Measurements from ENCODE around the gene LZTS2. TPM values are rescaled to one million over a fixed set of nuclear protein-coding genes. Genes with fewer than 3 reads are reported as not detected.
A peak's percentile ranks its signal among the peaks of the same experiment; 100 is the strongest.

The LZTS2 gene
- total and polyA plus RNA-seq, 2 of the 8 experiments (the other 6 are each of a cell fraction or from before 2014, with no cell fraction given): 75.7 to 99.5 TPM

DNA sequence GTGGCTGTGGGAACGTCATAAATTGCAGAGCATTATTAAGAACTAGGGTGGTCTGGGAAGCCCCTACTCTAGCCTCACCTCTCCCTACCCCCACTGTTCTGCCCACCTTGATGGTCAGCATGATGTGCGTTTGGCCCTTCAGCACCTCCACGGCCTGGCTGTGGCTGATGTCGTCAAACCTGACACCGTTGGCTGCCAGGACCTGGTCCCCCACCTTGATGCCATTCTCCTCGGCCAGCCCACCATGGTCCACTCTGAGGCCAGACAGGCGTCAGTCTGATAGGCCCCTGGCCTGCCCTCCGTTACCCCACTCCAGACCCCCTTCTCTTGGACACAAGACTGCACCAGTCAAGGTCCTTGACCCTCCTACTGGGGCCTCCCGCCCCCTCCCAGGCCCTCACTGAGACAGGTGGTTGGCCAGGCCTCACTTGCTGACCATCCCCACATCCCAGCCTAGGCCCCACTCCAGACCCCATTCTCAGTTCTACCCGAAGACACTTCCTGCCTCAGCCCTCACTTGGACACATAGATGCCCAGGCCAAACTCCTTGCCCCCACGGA is 22.2 kb downstream of the LZTS2 start:
- ChIA-PET CTCF (ENCODE audit: partially characterized antibody) (interaction anchor here (0.6 to 51.8 kb wide), 4 partner anchors 10 to 1574 kb away, joined by 3 to 2176 read pairs (median 84); partner anchors contain the start of gene KAZALD1), POLR2A (ENCODE audit: partially characterized antibody) (no interaction called here)
- H3K56ac ChIP-seq (replicated peaks; ENCODE audit: insufficient read length, low read depth, low read length): no peak overlapping the region
- H2AK5ac ChIP-seq (ENCODE audit: low read depth, low read length): no peak overlapping the region
- H3K18ac ChIP-seq (ENCODE audit: extremely low read depth, low read length): no peak overlapping the region
- no peak overlapping the region for H3K4ac ChIP-seq (replicated peaks; ENCODE audit: insufficient read length, low read depth, low read length)
- H3K4me2 ChIP-seq (ENCODE audit: insufficient read depth in 1 of 2, low read depth in 2 of 2, low read length in 2 of 2): no peak overlapping the region
- H3K27me3 ChIP-seq (replicated peaks in 1 of 4; ENCODE audit: control insufficient read depth in 3 of 4, extremely low read depth in 1 of 4, insufficient read depth in 3 of 4, low read length in 3 of 4): peaks cover 13 to 31% (median 26%) of the 10 kb centered on the region in 4 experiments
- H2BK5ac ChIP-seq (ENCODE audit: low read depth, low read length): no peak overlapping the region
- H3K23me2 ChIP-seq (ENCODE audit: low read depth, low read length): peaks cover 11% of the 10 kb centered on the region; the same call in 1 of the 2 replicates
- H3K36me3 ChIP-seq (ENCODE audit: control insufficient read depth in 2 of 4, insufficient read depth in 4 of 4, low read length in 3 of 4): no peaks in the 10 kb centered on the region
- no peak overlapping the region for H3K4me3 ChIP-seq (ENCODE audit: extremely low read depth in 1 of 4, insufficient read depth in 2 of 4, low read depth in 3 of 4, low read length in 4 of 4)
- no peak overlapping the region for H2BK12ac ChIP-seq (ENCODE audit: low read depth, low read length)
- H4K5ac ChIP-seq (ENCODE audit: insufficient read length, low read depth, low read length): no peak overlapping the region
- no peak for FAIRE-seq
- DNase-seq (ENCODE audit: low read depth in 1 of 2, low spot score in 2 of 2): no peak
- no peak overlapping the region for H2BK120ac ChIP-seq (replicated peaks; ENCODE audit: low read depth, low read length)
- H2BK15ac ChIP-seq (ENCODE audit: low read length): no peak overlapping the region
- H3K4me1 ChIP-seq (replicated peaks in 1 of 4; ENCODE audit: control insufficient read depth in 3 of 4, insufficient read depth in 4 of 4, low read length in 3 of 4): peaks cover 0 to 10% (median 5%) of the 10 kb centered on the region in 4 experiments; a peak in 4 of 7 replicates
- no peaks in the 10 kb centered on the region for H3K79me1 ChIP-seq (ENCODE audit: low read depth, low read length)
- 90% methylated on average over 10 of the region's 11 CpGs; no CpG with 5 or more reads in 1 of the 2 experiments for WGBS, 2 experiments (ENCODE audit: extremely low coverage in 1 of 2, insufficient coverage in 1 of 2, insufficient read length in 1 of 2, insufficient replicate concordance in 2 of 2, low coverage in 1 of 2, low lambda C conversion rate in 2 of 2, missing lambda C conversion rate in 1 of 2)
- H4K91ac ChIP-seq (replicated peaks; ENCODE audit: insufficient read length, low read length): peak overlapping the region; percentile 10
- H2BK20ac ChIP-seq (ENCODE audit: low read length): no peak overlapping the region
- no peaks in the 10 kb centered on the region for H3K79me2 ChIP-seq (ENCODE audit: control insufficient read depth in 1 of 2, insufficient read depth in 2 of 2, low read length in 2 of 2)
- no peak overlapping the region for H3K9ac ChIP-seq (replicated peaks in 1 of 4; ENCODE audit: extremely low read depth in 1 of 4, low read depth in 3 of 4, low read length in 3 of 4)
- H3K23ac ChIP-seq (ENCODE audit: insufficient read length): no peak overlapping the region
- no peak overlapping the region for H4K8ac ChIP-seq (ENCODE audit: extremely low read depth, insufficient read depth, low read length)
- no peaks in the 10 kb centered on the region for H3K9me3 ChIP-seq (ENCODE audit: insufficient read depth in 2 of 2, low read depth in 1 of 2, low read length in 1 of 2)
- no peak overlapping the region for H3K27ac ChIP-seq (ENCODE audit: low read depth, low read length)
- H4K20me1 ChIP-seq (replicated peaks in 1 of 2; ENCODE audit: control insufficient read depth in 1 of 2, insufficient read depth in 2 of 2, low read length in 2 of 2): peaks cover 0 to 1% of the 10 kb centered on the region in 2 experiments
- H2AFZ ChIP-seq (ENCODE audit: low read length): no peak overlapping the region
- no peak overlapping the region for H3K14ac ChIP-seq (ENCODE audit: insufficient read length)
- no peak for TF ChIP-seq POLR2A (IDR thresholded peaks at IDR 0.05; ENCODE audit: control extremely low read depth in 1 of 2, low read depth in 2 of 2, low read length in 2 of 2)
- TF ChIP-seq CBX5 (IDR thresholded peaks at IDR 0.05; ENCODE audit: low read depth, low read length): no peak
- TF ChIP-seq KDM5A (IDR thresholded peaks at IDR 0.05; ENCODE audit: low read length): no peak
- no peak for TF ChIP-seq ZNF274 (IDR thresholded peaks at IDR 0.05; ENCODE audit: borderline replicate concordance, extremely low read depth, low read length)
- no peak for TF ChIP-seq EP300 (IDR thresholded peaks at IDR 0.05; ENCODE audit: borderline replicate concordance in 1 of 2, low read depth in 2 of 2, low read length in 2 of 2)
- no peak for TF ChIP-seq HDAC6 (IDR thresholded peaks at IDR 0.05; ENCODE audit: low read depth, low read length)
- no peak for TF ChIP-seq PHF8 (conservative IDR thresholded peaks at IDR 0.05; ENCODE audit: low read depth, low read length)
- TF ChIP-seq, protein P1, sequence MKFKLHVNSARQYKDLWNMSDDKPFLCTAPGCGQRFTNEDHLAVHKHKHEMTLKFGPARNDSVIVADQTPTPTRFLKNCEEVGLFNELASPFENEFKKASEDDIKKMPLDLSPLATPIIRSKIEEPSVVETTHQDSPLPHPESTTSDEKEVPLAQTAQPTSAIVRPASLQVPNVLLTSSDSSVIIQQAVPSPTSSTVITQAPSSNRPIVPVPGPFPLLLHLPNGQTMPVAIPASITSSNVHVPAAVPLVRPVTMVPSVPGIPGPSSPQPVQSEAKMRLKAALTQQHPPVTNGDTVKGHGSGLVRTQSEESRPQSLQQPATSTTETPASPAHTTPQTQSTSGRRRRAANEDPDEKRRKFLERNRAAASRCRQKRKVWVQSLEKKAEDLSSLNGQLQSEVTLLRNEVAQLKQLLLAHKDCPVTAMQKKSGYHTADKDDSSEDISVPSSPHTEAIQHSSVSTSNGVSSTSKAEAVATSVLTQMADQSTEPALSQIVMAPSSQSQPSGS (IDR thresholded peaks at IDR 0.05; ENCODE audit: low read length): no peak
- no peak for TF ChIP-seq TEAD4 (IDR thresholded peaks at IDR 0.05; ENCODE audit: low read depth, low read length)
- TF ChIP-seq RBBP5 (IDR thresholded peaks at IDR 0.05; ENCODE audit: borderline replicate concordance, low read depth, low read length): no peak
- no peak for TF ChIP-seq RNF2 (IDR thresholded peaks at IDR 0.05; ENCODE audit: borderline replicate concordance, low read depth, low read length, missing control alignments, poor library complexity, severe bottlenecking)
